HCT116 (cell line): ENCODE data around the gene DTD2.

Source experiments
- CEBPB ChIP-seq: IDR thresholded peaks from 2 replicates; pipeline ENCODE4 v1.6.1; 2012; ENCODE audit warnings: low read depth
- CTCF ChIP-seq, 3 experiments: fragments of 200-600 bp in 1 of 3; sonication (generic) in 1 of 3; IDR thresholded peaks in 2 of 3; conservative IDR thresholded peaks in 1 of 3; 2 replicates each; pipeline ENCODE4 v1.5.1; 2012 to 2017; ENCODE audit warnings: low read depth in 2 of 3, low read length in 2 of 3, antibody characterized with exemption in 1 of 3, borderline replicate concordance in 1 of 3, control low read depth in 1 of 3, mild to moderate bottlenecking in 1 of 3, mixed read lengths in 1 of 3, mixed run types in 1 of 3, moderate library complexity in 1 of 3; ENCODE audit not compliant: insufficient read depth in 1 of 3
- EGR1 ChIP-seq: IDR thresholded peaks from 2 replicates; pipeline ENCODE4 v1.6.1; 2012; ENCODE audit warnings: low read depth
- EZH2 ChIP-seq: fragments of 200-600 bp; sonication (generic); IDR thresholded peaks from 2 replicates; pipeline ENCODE4 v1.6.1; 2017; ENCODE audit warnings: antibody characterized with exemption, mixed run types
- EZH2phosphoT487 ChIP-seq: fragments of 200-600 bp; IDR thresholded peaks from 2 replicates; pipeline ENCODE4 v1.6.1; 2018; ENCODE audit warnings: antibody characterized with exemption, borderline replicate concordance
- MAX ChIP-seq: IDR thresholded peaks from 2 replicates; pipeline ENCODE4 v1.6.1; 2012
- POLR2A ChIP-seq: IDR thresholded peaks from 2 replicates; pipeline ENCODE4 v1.7.0; 2011; ENCODE audit warnings: borderline replicate concordance; ENCODE audit not compliant: insufficient read depth, insufficient read length; ENCODE audit errors: extremely low read depth
- POLR2AphosphoS5 ChIP-seq: IDR thresholded peaks from 2 replicates; pipeline ENCODE4 v1.6.1; 2011; ENCODE audit warnings: mild to moderate bottlenecking, low read depth, low read length, moderate library complexity
- REST ChIP-seq: IDR thresholded peaks from 2 replicates; pipeline ENCODE4 v1.6.1; 2012; ENCODE audit warnings: low read depth
- SIN3A ChIP-seq: IDR thresholded peaks from 2 replicates; pipeline ENCODE4 v1.6.1; 2012; ENCODE audit warnings: low read depth
- YY1 ChIP-seq: IDR thresholded peaks from 2 replicates; pipeline ENCODE4 v1.6.1; 2011; ENCODE audit warnings: low read length, low read depth, moderate library complexity, mild to moderate bottlenecking; ENCODE audit not compliant: insufficient replicate concordance; ENCODE audit errors: extremely low read depth
- ZBTB33 ChIP-seq: IDR thresholded peaks from 2 replicates; pipeline ENCODE4 v1.6.1; 2011; ENCODE audit warnings: mild to moderate bottlenecking, low read length, moderate library complexity; ENCODE audit not compliant: insufficient replicate concordance; ENCODE audit errors: extremely low read depth
- ZFX ChIP-seq: fragments of 450-650 bp; IDR thresholded peaks from 2 replicates; pipeline ENCODE4 v1.6.1; 2017
- ZNF274 ChIP-seq: fragments of 200-500 bp; sonication (Bioruptor generic); IDR thresholded peaks from 2 replicates; pipeline ENCODE4 v1.6.1; 2014; ENCODE audit warnings: mild to moderate bottlenecking, low read depth, low read length, inconsistent platforms

GRCh38 chr14:31425905-31426304, 31.4 kb downstream of the DTD2 start:
- TF ChIP-seq EGR1 (no peak), CTCF (IDR thresholded peaks at IDR 0.05 in 2 of 3, conservative IDR thresholded peaks at IDR 0.05 in 1 of 3; ENCODE audit: borderline replicate concordance in 1 of 3, insufficient read depth in 1 of 3, low read depth in 2 of 3, low read length in 2 of 3) (no peak), POLR2AphosphoS5 (no peak), ZBTB33 (no peak), EZH2phosphoT487 (no peak), POLR2A (no peak), REST (no peak), EZH2 (no peak), SIN3A (no peak), ZNF274 (no peak), CEBPB (no peak), YY1 (no peak), MAX (no peak), ZFX (no peak)
